ENCODE results near the gene ADAM12. TPM values are rescaled to one million over a fixed set of nuclear protein-coding genes. Genes with fewer than 3 reads are reported as not detected.

The ADAM12 gene
- total RNA-seq, 1 experiment from 2014 or later, result 15.8 TPM

- no peaks in the 10 kb centered on the region for H3K27me3 ChIP-seq
- no peaks in the 10 kb centered on the region; the same call in 1 of the 2 replicates for H3K36me3 ChIP-seq
- H3K9me3 ChIP-seq, result no peaks in the 10 kb centered on the region
- H3K4me3 ChIP-seq, result no peak overlapping the region
- no peak for DNase-seq
Measured at GRCh38 chr10:126004752-126005151, 383.5 kb downstream of the ADAM12 start.

- Histone ChIP-seq H3K27me3 (no peaks in the 10 kb centered on the region), H3K9me3 (no peaks in the 10 kb centered on the region), H3K36me3 (no peaks in the 10 kb centered on the region), H3K4me3 (no peak overlapping the region)
- peak; percentile 83 for DNase-seq
Measured at GRCh38 chr10:126001576-126001975, 386.7 kb downstream of the ADAM12 start.

- H3K4me3 ChIP-seq, result no peak overlapping the region
- H3K9me3 ChIP-seq, result no peaks in the 10 kb centered on the region
- no peak for DNase-seq
- H3K36me3 ChIP-seq, result no peaks in the 10 kb centered on the region
- H3K27me3 ChIP-seq, result no peaks in the 10 kb centered on the region
Measured at GRCh38 chr10:125999694-126000093, 388.6 kb downstream of the ADAM12 start.

GRCh38 chr10:125997586-125997985 lies 390.7 kb downstream of the ADAM12 start:
- no peaks in the 10 kb centered on the region for H3K36me3 ChIP-seq
- DNase-seq, result no peak
- no peaks in the 10 kb centered on the region for H3K9me3 ChIP-seq
- no peak overlapping the region for H3K4me3 ChIP-seq
- H3K27me3 ChIP-seq, result no peaks in the 10 kb centered on the region

- Histone ChIP-seq H3K4me3 (no peak overlapping the region), H3K9me3 (no peaks in the 10 kb centered on the region), H3K36me3 (no peaks in the 10 kb centered on the region), H3K27me3 (no peaks in the 10 kb centered on the region)
- no peak for DNase-seq
Measured at GRCh38 chr10:125995726-125996304, 392.5 kb downstream of the ADAM12 start.

GRCh38 chr10:125994601-125995000 lies 393.7 kb downstream of the ADAM12 start:
- no peaks in the 10 kb centered on the region for H3K27me3 ChIP-seq
- H3K36me3 ChIP-seq, result no peaks in the 10 kb centered on the region
- no peak overlapping the region for H3K4me3 ChIP-seq
- no peaks in the 10 kb centered on the region; the same call in 1 of the 2 replicates for H3K9me3 ChIP-seq
- DNase-seq, result no peak

- no peaks in the 10 kb centered on the region for H3K27me3 ChIP-seq
- H3K36me3 ChIP-seq, result no peaks in the 10 kb centered on the region
- H3K9me3 ChIP-seq, result no peaks in the 10 kb centered on the region; the same call in 1 of the 2 replicates
- DNase-seq, result no peak
- no peak overlapping the region for H3K4me3 ChIP-seq
Measured at GRCh38 chr10:125992254-125992653, 396.0 kb downstream of the ADAM12 start.

GRCh38 chr10:125991392-125991791 lies 396.9 kb downstream of the ADAM12 start:
- DNase-seq, result no peak
- no peaks in the 10 kb centered on the region for H3K36me3 ChIP-seq
- no peak overlapping the region for H3K4me3 ChIP-seq
- H3K27me3 ChIP-seq, result no peaks in the 10 kb centered on the region
- no peaks in the 10 kb centered on the region; the same call in 1 of the 2 replicates for H3K9me3 ChIP-seq

GRCh38 chr10:125990974-125991373 lies 397.3 kb downstream of the ADAM12 start:
- no peaks in the 10 kb centered on the region for H3K36me3 ChIP-seq
- H3K4me3 ChIP-seq, result no peak overlapping the region
- no peak for DNase-seq
- no peaks in the 10 kb centered on the region for H3K27me3 ChIP-seq
- no peaks in the 10 kb centered on the region; the same call in 1 of the 2 replicates for H3K9me3 ChIP-seq

GRCh38 chr10:125989791-125990190 lies 398.5 kb downstream of the ADAM12 start:
- Histone ChIP-seq H3K36me3 (no peaks in the 10 kb centered on the region), H3K9me3 (no peaks in the 10 kb centered on the region; the same call in 1 of the 2 replicates), H3K4me3 (no peak overlapping the region), H3K27me3 (no peaks in the 10 kb centered on the region)
- DNase-seq, result no peak

- Histone ChIP-seq H3K27me3 (no peaks in the 10 kb centered on the region), H3K36me3 (no peaks in the 10 kb centered on the region), H3K4me3 (no peak overlapping the region), H3K9me3 (no peaks in the 10 kb centered on the region; the same call in 1 of the 2 replicates)
- peak; percentile 59 for DNase-seq
Measured at GRCh38 chr10:125985557-125986240, 402.6 kb downstream of the ADAM12 start.

GRCh38 chr10:125984865-125985495 lies 403.3 kb downstream of the ADAM12 start:
- Histone ChIP-seq H3K4me3 (no peak overlapping the region), H3K36me3 (no peaks in the 10 kb centered on the region), H3K9me3 (no peaks in the 10 kb centered on the region), H3K27me3 (no peaks in the 10 kb centered on the region)
- no peak for DNase-seq

- no peak overlapping the region for H3K4me3 ChIP-seq
- H3K27me3 ChIP-seq, result no peaks in the 10 kb centered on the region
- H3K36me3 ChIP-seq, result no peaks in the 10 kb centered on the region
- no peaks in the 10 kb centered on the region for H3K9me3 ChIP-seq
- no peak for DNase-seq
Measured at GRCh38 chr10:125984346-125984745, 403.9 kb downstream of the ADAM12 start.

- no peaks in the 10 kb centered on the region for H3K36me3 ChIP-seq
- no peaks in the 10 kb centered on the region for H3K9me3 ChIP-seq
- no peaks in the 10 kb centered on the region for H3K27me3 ChIP-seq
- no peak for DNase-seq
- H3K4me3 ChIP-seq, result no peak overlapping the region
Measured at GRCh38 chr10:125983656-125984055, 404.6 kb downstream of the ADAM12 start.

- no peaks in the 10 kb centered on the region for H3K36me3 ChIP-seq
- no peak overlapping the region for H3K4me3 ChIP-seq
- DNase-seq, result no peak
- no peaks in the 10 kb centered on the region for H3K9me3 ChIP-seq
- no peaks in the 10 kb centered on the region for H3K27me3 ChIP-seq
Measured at GRCh38 chr10:125983161-125983560, 405.1 kb downstream of the ADAM12 start.

- no peak for DNase-seq
- Histone ChIP-seq H3K4me3 (no peak overlapping the region), H3K36me3 (no peaks in the 10 kb centered on the region), H3K27me3 (no peaks in the 10 kb centered on the region), H3K9me3 (no peaks in the 10 kb centered on the region)
Measured at GRCh38 chr10:125982260-125982948, 405.9 kb downstream of the ADAM12 start.

- no peak overlapping the region for H3K4me3 ChIP-seq
- no peaks in the 10 kb centered on the region for H3K9me3 ChIP-seq
- DNase-seq, result no peak
- no peaks in the 10 kb centered on the region for H3K27me3 ChIP-seq
- no peaks in the 10 kb centered on the region for H3K36me3 ChIP-seq
Measured at GRCh38 chr10:125980521-125981035, 407.7 kb downstream of the ADAM12 start.
